Embryonic facial prominence (tissue), 1 donor: Measurements from ENCODE around the gene RSRC2.
A peak's percentile ranks its signal among the peaks of the same experiment; 100 is the strongest.
"Not testable (repeated sequence)": the region's sequence is repeated elsewhere in the genome, so short reads cannot be mapped to it uniquely, and the experiment has no call there.

Source experiments
- DNase-seq: peaks from one replicate; pipeline ENCODE4 v3.0.0-alpha.2; 2016; ENCODE audit errors: extremely low spot score

RSRC2 gene

DNA sequence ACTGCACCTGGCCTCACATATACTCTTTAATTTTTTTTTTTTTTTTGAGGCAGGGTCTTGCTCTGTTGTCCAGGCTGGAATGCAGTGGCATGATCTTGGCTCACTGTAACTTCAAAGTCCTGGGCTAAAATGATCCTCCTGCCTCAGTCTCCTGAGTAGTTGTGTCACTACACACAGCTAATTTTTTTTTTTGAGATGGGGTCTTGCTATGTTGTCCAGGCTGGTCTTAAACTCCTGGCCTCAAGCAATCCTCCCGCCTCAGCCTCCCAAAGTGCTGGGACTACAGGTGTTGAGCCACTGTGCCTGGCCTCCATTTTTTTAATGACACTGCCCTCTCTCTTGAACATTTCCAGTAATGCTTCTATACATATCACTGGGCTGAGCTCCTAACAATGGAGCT is 42.4 kb downstream of the RSRC2 start:
- DNase-seq, result not testable (repeated sequence)

DNA sequence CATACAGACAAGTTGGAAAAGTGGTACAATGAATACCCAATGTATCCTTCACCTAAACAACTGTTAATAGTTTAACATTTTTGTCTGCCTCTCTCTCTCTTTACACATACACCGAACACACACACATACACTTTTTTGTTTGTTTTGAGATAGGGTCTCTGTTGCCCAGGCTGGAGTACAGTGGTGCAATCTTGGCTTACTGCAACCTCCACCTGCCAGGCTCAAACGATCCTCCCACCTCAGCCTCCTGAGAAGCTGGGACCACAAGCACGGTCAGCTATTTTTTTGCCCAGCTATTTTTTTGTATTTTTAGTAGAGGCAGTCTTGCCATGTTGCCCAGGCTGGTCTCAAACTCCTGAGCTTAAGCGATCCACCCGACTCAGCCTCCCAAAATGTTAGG is 42.8 kb downstream of the RSRC2 start:
- no peak for DNase-seq

DNA sequence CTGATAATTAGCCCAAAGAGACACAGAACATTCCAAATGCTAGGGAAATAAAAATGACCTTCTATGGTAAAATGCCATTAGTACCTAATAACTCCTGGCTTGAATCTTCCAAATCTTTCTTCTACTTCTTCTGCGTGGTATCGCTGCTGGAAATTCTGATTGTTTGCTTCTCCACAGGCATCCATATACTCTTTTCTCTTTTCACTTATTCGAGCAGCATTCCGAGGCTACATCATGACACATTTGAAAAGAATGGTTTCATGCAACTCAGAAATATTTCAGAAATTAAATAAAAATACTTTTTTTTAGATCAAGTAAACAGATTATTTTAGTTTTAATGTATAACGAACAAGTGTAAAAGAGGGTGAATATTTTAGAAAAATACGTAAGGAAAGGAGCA is 44.9 kb downstream of the RSRC2 start:
- DNase-seq, result no peak

DNA sequence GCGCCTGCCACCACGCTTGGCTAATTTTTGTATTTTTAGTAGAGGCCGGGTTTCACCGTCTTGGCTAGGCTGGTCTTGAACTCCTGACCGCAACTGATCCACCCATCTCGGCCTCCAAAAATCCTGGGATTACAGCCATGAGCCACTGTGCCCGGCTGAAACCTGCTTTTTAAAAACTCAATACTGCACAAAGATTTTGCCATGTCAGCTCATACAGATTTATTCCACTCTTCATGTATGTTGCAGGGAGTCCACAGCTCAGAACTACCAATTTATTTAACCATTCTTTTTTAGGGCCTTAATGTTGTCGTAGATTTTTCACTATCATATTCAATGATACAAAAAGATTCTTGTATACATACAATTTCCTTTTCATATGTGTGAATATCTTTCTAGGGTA is 46.0 kb downstream of the RSRC2 start:
- no peak for DNase-seq

DNA sequence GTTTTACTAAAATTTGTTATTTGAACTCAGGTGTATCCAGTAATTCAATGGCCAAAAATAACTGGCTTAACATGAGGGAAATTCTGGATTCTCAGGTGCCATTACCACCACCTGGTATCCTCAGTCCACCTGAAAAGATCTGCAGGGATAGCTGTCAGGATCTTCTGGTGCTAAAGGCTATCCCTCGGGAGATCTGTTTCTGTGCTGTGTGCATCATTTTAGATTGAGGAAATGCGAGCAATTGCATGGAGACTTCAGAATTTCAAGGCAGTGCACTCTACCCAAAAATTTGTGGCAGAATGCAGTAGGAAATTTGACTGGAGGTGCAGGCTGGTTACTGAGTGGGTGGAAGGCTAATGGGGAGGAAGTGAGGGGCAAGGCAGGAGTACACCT is 52.4 kb downstream of the RSRC2 start:
- no peak for DNase-seq

DNA sequence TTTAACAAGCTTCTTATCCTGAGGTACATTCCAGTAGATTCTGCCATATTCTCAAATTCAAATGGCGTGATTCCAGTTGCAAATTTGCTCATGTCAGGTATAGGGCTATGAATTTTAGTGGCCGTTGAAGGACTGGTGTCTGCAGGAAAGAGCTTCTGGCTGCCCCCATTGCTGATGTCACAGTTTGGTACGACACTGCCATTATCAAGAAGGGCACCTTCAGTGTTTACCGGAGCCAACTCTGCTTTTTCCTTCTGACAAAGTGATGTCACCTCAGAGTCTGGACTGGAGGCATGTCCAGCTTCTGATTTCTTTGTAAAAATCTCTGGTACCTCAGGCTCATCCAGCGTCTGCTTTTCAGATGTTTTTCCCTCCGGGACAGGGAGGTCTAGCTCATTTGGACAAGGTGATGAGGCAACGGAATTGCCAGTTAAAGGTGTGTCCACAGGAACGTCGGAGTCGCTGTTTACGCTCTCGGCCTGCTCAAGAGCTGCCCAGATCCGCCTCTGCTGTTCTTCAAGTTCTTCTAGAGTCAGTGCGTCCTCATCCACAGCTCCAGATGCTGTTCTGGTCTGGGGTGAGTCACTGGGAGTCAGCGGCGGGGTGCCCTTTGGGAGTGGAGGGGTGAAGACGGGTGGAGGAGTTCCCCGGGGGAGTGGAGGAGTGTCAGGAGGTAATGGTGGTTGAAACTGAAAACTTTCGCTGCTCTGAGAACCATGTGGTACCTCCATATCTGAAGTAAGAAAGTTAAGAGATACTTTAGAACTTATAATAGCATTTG is 53.0 kb downstream of the RSRC2 start:
- no peak for DNase-seq

DNA sequence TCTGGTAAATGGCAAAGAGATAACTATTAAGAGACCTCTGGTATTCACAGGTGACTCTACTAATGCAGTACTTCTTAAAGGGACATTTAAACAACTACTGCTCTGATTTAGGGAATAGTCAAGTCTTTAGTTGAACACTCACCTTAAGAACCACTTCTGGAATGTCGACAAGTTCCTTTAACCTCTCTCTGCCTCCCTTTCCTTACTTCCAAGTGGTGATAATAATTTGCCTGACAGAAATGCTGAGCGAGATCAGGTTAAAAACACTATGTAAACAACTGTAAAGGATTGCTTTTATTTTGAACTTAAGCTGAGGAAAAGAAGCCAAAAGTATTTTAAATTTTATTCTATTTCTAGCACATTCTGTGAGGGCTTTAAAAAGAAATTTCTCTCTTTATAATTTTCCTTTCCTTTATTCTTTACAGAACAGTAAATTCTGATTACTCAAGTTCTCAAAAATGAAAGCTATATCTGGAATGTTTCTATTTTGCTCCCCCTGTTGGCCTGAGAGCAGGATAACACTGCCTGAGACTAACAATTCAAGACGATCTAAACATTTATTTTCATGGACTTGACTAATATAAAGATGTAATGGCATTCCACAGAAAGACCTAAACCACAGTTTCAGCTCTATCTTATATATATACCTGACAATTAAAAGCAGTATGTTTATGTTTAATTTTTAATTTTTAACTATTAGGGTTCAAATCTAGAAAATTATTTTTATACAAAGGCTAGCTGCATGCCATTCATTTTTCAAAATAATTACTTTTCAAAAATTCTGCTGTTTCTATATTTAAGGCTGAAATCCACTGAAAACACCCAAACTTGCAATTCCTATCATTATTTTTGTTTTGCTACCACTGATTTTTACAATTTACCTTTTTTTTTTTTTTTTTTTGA is 55.2 kb downstream of the RSRC2 start:
- peak; percentile 60 for DNase-seq

DNA sequence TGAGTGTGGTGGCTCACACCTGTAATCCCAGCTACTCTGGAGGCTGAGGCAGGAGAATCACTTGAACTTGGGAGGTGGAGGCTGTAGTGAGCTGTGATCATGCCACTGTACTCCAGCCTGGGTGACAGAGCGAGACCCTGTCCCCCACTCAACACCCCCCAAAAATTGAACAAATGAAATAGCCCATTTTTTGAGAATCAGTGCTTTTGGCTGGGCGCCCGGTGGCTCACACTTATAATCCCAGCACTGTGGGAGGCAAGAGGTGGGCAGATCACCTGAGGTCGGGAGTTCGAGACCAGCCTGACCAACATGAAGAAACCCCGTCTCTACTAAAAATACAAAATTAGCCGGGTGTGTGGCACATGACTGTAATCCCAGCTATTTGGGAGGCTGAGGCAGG is 56.2 kb downstream of the RSRC2 start:
- not testable (repeated sequence) for DNase-seq

DNA sequence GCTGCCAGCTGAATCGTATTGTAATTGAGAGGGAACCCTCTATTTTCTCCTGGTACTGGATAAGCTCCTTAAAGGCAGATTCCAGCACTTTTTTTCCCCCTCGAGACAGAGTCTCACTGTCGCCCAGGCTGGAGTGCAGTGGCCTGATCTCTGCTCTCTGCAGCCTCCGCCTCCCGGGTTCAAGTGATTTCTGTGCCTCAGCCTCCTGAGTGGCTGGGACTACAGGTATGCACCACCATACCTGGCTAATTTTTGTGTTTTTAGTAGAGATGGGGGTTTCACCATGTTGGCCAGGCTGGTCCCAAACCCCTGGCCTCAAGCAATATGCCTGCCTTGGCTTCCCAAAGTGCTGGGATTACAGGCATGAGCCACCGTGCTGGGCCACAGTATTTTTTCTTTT is 56.9 kb downstream of the RSRC2 start:
- DNase-seq, result not testable (repeated sequence)

DNA sequence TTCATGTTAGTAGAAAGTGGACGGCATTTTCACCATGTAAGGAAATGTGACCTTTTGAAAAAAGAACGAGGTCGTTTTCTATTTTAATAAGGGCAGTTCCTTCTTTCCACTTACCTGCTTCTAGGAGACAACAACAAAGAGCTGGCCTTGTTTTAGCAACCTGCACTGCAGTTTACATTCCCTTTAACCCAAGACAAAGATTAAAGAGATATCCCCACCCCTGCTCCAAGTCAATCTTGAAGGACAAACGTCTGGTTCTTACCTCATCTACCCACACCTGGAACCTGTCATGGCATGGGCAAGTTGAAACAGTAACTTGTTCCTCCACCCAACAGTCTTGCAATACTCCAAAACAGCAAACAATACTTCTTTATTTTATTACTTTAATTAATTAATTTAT is 58.8 kb downstream of the RSRC2 start:
- no peak for DNase-seq

DNA sequence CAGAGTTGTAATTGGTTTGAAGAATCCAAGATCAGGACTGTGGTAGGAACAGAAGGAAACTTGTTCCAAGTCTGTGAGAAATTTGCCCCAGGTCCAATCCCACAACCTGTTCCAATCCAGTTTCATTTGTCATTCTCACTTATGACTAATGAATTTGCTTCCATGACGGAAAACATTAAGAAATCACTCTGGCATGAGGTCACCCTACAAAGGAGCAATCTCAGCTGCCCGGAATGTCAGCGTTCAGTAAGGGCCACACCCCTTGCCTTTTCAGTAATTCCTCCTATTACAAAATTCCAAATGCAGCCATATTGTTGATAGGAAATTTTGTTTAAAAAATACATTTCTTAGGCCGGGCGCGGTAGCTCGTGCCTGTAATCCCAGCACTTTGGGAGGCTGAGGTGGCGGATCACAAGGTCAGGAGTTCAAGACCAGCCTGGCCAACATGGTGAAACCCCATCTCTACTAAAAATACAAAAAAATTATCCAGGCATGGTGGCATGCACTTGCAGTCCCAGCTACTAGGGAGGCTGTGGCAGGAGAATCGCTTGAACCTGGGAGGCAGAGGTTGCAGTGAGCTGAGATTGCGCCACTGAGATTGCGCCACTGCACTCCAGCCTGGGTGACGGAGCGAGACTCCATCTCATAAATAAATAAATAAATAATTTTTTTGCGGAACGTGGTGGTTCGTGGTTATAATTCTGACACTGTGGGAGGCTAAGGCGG is 62.3 kb downstream of the RSRC2 start:
- DNase-seq, result peak; percentile 22

DNA sequence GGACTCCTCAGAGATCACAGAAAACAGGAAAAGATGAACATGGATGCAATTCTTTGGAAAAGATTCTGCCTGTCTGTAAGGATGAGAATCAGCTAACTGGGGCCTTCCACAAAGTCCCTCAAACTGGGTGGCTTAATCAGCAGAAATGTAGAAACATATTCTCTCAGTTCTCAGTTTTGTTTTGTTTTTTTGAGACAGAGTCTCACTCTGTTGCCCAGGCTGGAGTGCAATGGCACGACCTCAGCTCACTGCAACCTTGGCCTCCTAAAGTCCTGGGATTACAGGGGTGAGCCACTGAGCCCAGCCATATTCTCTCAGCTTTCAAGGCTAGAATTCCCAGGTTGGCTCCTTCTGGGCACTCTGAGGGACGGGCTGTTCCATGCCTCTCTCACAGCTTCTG is 66.1 kb downstream of the RSRC2 start:
- no peak for DNase-seq

DNA sequence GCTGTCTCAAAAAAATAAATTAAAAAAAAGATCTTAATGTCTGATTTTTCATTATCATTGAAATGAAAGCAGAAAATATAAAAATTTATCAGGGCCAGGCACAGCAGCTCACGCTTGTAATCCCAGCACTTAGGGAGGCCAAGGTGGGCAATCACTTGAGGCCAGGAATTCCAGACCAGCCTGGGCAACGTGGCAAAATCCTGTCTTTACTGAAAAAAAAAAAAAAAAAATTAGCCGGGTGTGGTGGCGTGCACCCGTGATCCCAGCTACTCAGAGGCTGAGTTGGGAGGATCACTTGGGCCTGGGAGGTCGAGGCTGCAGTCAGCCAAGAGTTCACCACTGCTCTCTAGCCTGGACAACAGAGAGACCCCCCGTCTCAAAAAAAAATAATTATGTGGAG is 66.7 kb downstream of the RSRC2 start:
- DNase-seq, result no peak

DNA sequence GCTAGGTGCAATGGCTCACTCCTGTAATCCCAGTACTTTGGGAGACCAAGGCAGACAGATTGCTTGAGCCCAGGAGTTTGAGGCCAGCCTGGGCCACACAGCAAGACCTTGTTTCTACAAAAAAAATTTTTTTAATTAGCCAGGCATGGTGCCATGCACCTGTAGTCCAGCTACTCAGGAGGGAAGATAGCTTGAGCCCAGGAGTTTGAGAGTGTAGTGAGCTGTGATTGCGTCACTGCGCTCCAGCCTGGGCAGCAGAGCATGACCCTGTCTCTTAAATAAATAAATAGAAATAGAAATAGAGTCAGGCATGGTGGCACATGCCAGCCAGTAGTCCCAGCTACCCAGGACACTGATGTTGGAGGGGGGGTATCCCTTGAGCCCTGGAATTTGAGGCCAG is 67.5 kb downstream of the RSRC2 start:
- no peak for DNase-seq

DNA sequence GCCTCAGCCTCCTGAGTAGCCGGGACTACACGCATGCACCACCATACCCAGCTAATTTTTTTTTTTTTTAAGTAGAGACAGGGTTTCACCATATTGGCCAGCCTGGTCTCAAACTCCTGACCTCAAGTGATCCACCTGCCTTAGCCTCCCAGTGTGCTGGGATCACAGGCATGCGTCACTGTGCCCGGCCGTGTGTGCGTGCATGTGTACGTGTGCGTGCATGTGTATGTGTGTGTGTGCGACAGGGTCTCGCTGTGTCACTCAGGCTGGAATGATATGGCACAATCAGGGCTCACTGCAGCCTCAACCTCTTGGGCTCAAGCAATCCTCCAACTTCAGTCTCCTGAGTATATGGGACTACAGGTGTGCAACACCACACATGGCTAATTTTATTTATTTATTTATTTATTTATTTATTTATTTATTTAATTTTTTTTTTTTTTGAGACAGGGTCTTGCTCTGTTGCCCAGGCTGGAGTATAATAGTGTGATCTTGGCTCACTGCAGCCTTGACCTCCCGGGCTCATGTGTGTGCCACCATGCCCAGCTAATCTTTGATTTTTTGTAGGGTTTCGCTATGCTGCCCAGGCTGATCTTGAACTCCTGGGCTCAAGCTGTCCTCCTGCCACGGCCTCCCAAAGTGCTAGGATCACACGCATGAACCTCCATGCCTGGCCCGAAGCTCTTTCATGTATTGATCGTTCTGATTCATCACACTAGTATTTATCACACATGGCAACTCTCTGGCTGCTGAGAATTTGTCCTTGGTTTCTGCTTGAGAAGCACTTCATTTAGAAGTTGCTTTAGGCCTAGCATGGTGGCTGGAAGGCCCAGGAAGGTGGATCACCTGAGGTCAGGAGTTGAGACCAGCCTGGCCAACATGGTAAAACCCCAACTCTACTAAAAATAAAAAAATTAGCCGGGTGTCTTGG is 68.4 kb downstream of the RSRC2 start:
- no peak for DNase-seq

DNA sequence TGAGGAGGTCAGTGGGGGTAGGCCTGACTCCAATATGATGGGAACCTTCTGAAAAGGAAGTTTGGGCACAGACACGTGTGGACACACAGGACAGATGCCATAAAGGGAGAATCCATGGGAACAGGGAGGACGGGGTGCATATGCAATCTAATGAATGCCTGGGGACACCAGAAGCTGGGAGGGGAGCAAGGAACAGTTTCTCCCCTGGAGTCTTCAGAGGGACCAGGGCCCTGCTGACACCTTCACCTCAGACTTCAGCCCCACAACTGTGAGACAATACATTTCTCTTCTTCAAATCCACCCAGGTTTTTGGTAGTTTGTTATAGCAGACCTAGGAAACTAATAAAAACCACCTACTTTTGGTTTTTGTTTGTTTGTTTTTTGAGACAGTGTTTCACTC is 69.1 kb downstream of the RSRC2 start:
- DNase-seq, result no peak

DNA sequence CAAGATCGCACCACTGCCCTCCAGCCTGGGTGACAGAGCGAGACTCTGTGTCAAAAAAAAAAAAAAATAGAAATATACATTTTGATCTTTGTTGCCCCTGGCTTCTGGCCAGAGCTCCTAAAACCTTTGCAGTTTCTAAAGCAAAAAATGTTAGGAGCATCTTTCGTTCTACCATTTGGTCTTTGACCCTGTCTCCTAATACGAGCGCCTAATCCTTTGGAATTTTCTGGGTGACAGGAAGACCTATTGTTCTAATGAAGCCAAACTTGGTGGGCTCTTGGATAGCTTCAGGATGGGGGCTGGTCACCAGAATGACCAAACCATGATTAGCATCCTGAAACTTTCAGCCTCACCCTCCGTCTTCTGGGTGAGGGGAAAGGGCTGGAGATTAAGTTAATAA is 72.0 kb downstream of the RSRC2 start:
- no peak for DNase-seq

DNA sequence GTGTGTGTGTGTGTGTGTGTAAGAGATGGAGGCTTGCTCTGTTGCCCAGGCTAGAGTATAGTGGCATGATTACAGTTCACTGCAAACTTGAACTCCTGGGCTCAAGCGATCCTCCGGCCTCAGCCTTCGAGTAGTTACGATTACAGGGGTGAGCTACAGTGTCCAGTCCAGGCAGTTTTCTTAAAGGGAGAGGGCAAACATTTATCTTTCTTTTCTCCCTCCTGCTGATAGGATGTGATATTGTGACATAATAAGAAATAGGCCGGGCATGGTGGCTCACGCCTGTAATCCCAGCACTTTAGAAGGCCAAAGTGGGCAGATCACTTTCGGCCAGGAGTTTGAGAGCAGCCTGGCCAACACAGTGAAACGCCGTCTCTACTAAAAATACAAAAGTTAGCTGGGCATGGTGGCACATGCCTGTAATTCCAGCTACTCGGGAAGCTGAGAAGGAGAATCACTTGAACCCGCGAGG is 72.5 kb downstream of the RSRC2 start:
- DNase-seq, result no peak
